Cardiac muscle cell (in vitro differentiated cells and primary cell): ENCODE data around the gene GIT2. TPM values are rescaled to one million over a fixed set of nuclear protein-coding genes. Genes with fewer than 3 reads are reported as not detected.

Experiments used
- DNase-seq, 2 donors: peaks; one replicate each; pipeline versions ENCODE4 v3.0.0 to v3.0.0-alpha.2; 2010 to 2017; ENCODE audit warnings: low read depth in 1 of 2, low spot score in 1 of 2
- H3K27ac ChIP-seq: fragments of 200-600 bp; sonication (generic); 2 replicates; pipeline ENCODE4 v1.5.1; 2016
- H3K27me3 ChIP-seq: fragments of 200-600 bp; sonication (generic); 2 replicates; pipeline ENCODE4 v1.6.0; 2016; ENCODE audit warnings: control low read depth
- H3K36me3 ChIP-seq: fragments of 200-600 bp; sonication (generic); 2 replicates; pipeline ENCODE4 v1.5.1; 2016; ENCODE audit warnings: control low read depth
- H3K4me1 ChIP-seq: fragments of 200-600 bp; sonication (generic); 2 replicates; pipeline ENCODE4 v1.8.1; 2017; ENCODE audit warnings: low read depth, mild to moderate bottlenecking, mixed run types
- H3K4me3 ChIP-seq: fragments of 200-600 bp; sonication (generic); 2 replicates; pipeline ENCODE4 v1.5.1; 2016; ENCODE audit warnings: mild to moderate bottlenecking
- H3K9me3 ChIP-seq: fragments of 200-600 bp; sonication (generic); 2 replicates; pipeline ENCODE4 v1.5.1; 2017; ENCODE audit warnings: low read depth, mild to moderate bottlenecking, control low read depth
- polyA plus RNA-seq: library from polyadenylated mRNA; unstranded; fragments of >200 nt; fragmentation: Nextera tagmentation; extraction: Ambion mirVana; gene quantifications from 2 replicates; pipeline ENCODE4 v1.2.1, GENCODE V29; 2016
- total RNA-seq: library from RNA; depleted of rRNA; stranded (reverse); fragments of >200 nt; gene quantifications from 2 replicates; pipeline ENCODE4 v1.2.3, GENCODE V29; 2016
- TF ChIP-seq, protein P1 (sequence below): IDR thresholded peaks from 2 replicates; pipeline ENCODE4 v1.5.1; 2012; ENCODE audit warnings: low read depth, mild to moderate bottlenecking, low read length

The GIT2 gene
- total and polyA plus RNA-seq, 2 experiments from 2014 or later = 23.3 to 25.7 TPM

DNA sequence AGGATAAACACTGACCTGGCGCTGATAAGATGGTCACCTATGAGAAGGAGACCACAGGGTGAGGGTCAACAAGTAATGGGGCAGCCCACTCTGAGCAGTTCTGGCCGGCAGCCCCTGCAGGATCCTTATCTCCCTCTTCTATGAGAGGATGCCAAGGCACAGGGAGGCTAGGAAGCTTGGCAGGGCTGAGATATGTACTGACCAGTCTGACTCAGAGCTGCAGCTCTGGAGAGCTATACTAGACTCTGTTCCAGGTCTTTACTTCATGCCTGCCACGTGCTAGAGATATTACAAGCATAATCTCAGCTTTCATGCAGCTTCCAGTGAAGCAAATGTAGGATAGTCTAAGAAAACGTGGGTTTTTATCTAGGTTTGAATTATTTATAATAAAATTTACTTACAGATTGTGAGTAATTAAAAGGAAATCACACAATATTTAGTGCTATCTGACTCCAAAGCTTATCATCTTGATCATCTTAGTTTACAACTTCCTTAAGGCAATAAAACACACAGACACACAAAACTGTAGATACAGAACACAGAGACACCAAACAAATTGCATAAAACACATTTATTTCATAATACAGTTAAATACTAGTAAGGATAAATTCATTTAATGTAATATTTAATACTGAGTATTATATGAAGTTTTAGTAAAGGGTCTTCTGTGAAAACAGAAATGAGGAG is 32.3 kb downstream of the GIT2 start:
- Histone ChIP-seq H3K4me3 (no peak overlapping the region), H3K27ac (no peak overlapping the region), H3K27me3 (no peaks in the 10 kb centered on the region), H3K4me1 (no peaks in the 10 kb centered on the region), H3K36me3 (peaks cover 31% of the 10 kb centered on the region), H3K9me3 (no peaks in the 10 kb centered on the region)
- peak in 1 of 2 donors; percentile 84 for DNase-seq
- TF ChIP-seq, protein P1, sequence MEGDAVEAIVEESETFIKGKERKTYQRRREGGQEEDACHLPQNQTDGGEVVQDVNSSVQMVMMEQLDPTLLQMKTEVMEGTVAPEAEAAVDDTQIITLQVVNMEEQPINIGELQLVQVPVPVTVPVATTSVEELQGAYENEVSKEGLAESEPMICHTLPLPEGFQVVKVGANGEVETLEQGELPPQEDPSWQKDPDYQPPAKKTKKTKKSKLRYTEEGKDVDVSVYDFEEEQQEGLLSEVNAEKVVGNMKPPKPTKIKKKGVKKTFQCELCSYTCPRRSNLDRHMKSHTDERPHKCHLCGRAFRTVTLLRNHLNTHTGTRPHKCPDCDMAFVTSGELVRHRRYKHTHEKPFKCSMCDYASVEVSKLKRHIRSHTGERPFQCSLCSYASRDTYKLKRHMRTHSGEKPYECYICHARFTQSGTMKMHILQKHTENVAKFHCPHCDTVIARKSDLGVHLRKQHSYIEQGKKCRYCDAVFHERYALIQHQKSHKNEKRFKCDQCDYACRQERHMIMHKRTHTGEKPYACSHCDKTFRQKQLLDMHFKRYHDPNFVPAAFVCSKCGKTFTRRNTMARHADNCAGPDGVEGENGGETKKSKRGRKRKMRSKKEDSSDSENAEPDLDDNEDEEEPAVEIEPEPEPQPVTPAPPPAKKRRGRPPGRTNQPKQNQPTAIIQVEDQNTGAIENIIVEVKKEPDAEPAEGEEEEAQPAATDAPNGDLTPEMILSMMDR = no peak

DNA sequence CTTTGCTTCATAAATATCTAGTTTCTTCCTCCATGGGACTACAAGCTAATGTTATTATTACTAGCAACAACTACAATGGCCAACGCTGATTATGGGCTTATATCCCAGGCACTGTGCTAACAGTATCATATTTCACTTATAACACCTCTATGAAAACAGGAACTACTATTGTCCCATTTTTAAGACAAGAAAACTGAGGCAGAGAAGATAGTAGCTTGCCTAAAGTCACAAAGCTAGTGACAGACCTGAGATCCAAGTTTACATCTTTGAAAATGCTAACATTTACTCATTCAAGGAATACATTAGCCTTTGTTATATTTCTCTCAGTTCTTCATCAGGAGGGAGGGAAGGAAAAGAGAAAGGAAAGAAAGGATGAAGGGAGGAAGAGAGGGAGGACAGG is 32.8 kb downstream of the GIT2 start:
- no peaks in the 10 kb centered on the region for H3K9me3 ChIP-seq
- no peaks in the 10 kb centered on the region for H3K4me1 ChIP-seq
- DNase-seq = no peak
- H3K4me3 ChIP-seq = no peak overlapping the region
- no peaks in the 10 kb centered on the region for H3K27me3 ChIP-seq
- TF ChIP-seq, protein P1 = no peak
- no peak overlapping the region for H3K27ac ChIP-seq
- peaks cover 33% of the 10 kb centered on the region for H3K36me3 ChIP-seq

DNA sequence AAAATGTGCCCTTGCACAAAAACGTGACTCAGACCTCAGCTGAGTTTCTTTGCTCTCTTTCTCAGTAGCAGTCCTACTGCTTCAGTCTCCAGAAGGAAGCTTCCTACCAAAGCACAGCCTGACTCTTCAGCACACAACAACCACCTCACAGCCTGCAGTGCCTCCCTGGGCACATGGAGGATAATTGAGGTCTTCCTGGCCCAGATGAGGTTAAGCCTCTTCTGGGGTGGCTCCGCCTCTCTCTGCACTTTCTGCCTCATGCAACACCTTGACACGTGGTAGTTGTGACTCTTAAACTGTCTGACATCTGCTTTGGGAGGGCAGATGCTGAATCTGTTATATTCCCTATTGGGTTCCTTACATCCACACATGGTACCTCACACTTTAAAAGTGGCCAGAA is 33.8 kb downstream of the GIT2 start:
- Histone ChIP-seq H3K4me3 (no peak overlapping the region), H3K36me3 (peaks cover 35% of the 10 kb centered on the region), H3K27me3 (no peaks in the 10 kb centered on the region), H3K4me1 (no peaks in the 10 kb centered on the region), H3K9me3 (no peaks in the 10 kb centered on the region), H3K27ac (no peak overlapping the region)
- TF ChIP-seq, protein P1 = no peak
- no peak for DNase-seq

DNA sequence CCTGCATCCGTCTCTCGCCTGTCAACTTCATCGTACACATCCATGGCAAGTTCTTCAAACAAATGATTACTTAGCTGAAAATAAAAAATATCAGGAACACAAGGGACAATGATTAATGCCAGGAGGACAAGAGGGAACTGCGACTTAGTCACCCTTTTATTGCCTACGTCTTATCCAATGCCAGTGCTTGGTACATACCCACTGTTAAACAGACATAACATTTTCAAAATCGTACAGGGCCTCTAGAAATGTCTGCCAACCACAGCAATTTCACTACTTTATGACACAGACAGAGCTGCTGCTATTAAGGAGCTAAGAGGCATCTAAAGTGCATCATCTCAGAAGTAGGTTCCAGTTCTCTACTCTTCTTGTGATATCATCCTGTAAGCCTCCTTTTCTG is 34.6 kb downstream of the GIT2 start:
- Histone ChIP-seq H3K4me3 (no peak overlapping the region), H3K36me3 (peaks cover 28% of the 10 kb centered on the region), H3K4me1 (no peaks in the 10 kb centered on the region), H3K27me3 (no peaks in the 10 kb centered on the region), H3K27ac (peak overlapping the region; percentile 13), H3K9me3 (no peaks in the 10 kb centered on the region)
- TF ChIP-seq, protein P1 = no peak
- no peak for DNase-seq

DNA sequence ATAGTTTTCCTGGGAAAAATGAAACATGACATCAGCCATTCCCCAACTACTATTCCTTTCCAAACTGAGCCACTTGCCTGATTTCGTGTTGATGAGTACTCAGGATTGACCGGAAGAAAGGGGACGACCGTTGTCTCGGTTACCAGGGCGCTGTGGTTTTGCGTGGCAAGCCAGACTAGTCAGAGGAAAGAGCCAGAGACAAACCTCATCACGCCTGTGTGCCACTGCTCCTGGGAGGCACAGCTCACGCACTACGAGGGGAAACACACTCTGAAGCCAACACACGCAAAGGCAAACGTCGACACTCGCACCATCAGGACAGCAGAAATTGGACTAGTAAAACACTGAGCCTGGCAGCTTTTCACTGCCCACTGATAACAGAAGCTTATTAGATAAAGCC is 35.0 kb downstream of the GIT2 start:
- Histone ChIP-seq H3K9me3 (no peaks in the 10 kb centered on the region), H3K27ac (peak overlapping the region; percentile 13), H3K4me3 (no peak overlapping the region), H3K27me3 (no peaks in the 10 kb centered on the region), H3K4me1 (no peaks in the 10 kb centered on the region), H3K36me3 (peaks cover 28% of the 10 kb centered on the region)
- DNase-seq = peak in 1 of 2 donors; percentile 30
- TF ChIP-seq, protein P1 = no peak
